SU-DHL-6 (cell line): ENCODE results near the gene NDUFA9.

Source experiments
- CTCF ChIP-seq: fragments of 200-600 bp; sonication (generic); IDR thresholded peaks from one replicate; pipeline ENCODE4 v1.5.1; 2017; ENCODE audit warnings: antibody characterized with exemption, mild to moderate bottlenecking, low read length, moderate library complexity; ENCODE audit not compliant: insufficient read depth, poor library complexity, severe bottlenecking
- EZH2phosphoT487 ChIP-seq: fragments of 200-600 bp; sonication (generic), shearing (Covaris generic); conservative IDR thresholded peaks from 2 replicates; pipeline ENCODE4 v1.6.1; 2018; ENCODE audit warnings: mild to moderate bottlenecking, antibody characterized with exemption, low read length, moderate library complexity, mixed read lengths

GRCh38 chr12:4604684-4605193 lies 44.2 kb upstream of the NDUFA9 start:
- TF ChIP-seq CTCF (peak; percentile 94), EZH2phosphoT487 (no peak)
